ENCODE results near the gene NLRP10. TPM values are rescaled to one million over a fixed set of nuclear protein-coding genes. Genes with fewer than 3 reads are reported as not detected.
"Not testable (repeated sequence)": the region's sequence is repeated elsewhere in the genome, so short reads cannot be mapped to it uniquely, and the experiment has no call there.

Gene NLRP10
- total RNA-seq, 1 donor from 2014 or later, result not detected

DNA sequence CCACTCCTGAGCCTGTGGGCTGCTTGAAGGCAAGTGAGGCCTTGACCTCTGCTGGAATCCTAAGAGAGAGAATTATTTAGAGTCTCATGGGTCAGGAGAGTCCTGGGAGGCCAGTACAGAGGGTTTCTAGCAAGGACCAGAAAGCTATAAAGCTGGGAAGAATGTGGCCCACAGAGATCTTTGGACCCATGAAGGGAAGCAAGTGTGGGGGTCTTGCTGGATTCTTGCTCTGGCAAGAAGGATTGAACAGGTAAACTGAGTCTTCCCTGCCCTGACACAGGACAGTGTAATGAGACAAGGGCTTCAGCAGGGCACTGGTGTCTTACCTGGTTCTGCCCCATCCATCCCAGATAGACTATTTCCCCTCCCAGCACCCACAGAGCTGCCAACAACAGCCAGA is 40.3 kb upstream of the NLRP10 start:
- TF ChIP-seq, protein P1, sequence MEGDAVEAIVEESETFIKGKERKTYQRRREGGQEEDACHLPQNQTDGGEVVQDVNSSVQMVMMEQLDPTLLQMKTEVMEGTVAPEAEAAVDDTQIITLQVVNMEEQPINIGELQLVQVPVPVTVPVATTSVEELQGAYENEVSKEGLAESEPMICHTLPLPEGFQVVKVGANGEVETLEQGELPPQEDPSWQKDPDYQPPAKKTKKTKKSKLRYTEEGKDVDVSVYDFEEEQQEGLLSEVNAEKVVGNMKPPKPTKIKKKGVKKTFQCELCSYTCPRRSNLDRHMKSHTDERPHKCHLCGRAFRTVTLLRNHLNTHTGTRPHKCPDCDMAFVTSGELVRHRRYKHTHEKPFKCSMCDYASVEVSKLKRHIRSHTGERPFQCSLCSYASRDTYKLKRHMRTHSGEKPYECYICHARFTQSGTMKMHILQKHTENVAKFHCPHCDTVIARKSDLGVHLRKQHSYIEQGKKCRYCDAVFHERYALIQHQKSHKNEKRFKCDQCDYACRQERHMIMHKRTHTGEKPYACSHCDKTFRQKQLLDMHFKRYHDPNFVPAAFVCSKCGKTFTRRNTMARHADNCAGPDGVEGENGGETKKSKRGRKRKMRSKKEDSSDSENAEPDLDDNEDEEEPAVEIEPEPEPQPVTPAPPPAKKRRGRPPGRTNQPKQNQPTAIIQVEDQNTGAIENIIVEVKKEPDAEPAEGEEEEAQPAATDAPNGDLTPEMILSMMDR (conservative IDR thresholded peaks at IDR 0.05; ENCODE audit: low read depth, low read length), result no peak
- no peak for DNase-seq (ENCODE audit: low read depth)
- no peak overlapping the region for H3K4me3 ChIP-seq (ENCODE audit: low read depth, low read length)

GRCh38 chr11:8004008-8004407 is 38.8 kb upstream of the NLRP10 start:
- no peak for DNase-seq (ENCODE audit: low read depth)

GRCh38 chr11:8003187-8003586 is 37.9 kb upstream of the NLRP10 start:
- TF ChIP-seq, protein P1 (conservative IDR thresholded peaks at IDR 0.05; ENCODE audit: low read depth, low read length), result no peak

More at GRCh38 chr11:8004008-8004407, 38.8 kb upstream of the NLRP10 start:
- TF ChIP-seq, protein P1 (conservative IDR thresholded peaks at IDR 0.05; ENCODE audit: low read depth, low read length), result no peak
- no peak overlapping the region for H3K4me3 ChIP-seq (ENCODE audit: low read depth, low read length)

DNA sequence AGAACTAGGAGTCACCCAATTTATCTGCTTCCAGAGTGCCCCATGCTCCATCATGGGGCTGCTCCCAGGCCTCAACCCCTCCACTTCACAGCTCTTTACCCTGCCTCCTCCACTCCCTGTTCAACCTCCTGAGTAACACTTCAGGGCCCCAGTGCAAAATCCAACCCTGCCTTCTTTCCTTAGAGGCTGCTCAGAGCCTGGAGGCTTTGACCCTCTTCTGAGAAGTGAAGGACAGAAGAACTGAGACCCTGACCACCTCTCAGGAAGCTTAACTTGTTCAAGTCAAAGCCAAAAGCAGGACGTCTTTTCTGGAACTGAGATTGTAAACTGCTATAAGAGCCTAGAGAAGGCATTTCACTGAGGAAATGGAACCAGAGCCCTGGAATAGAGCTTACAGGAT is 37.4 kb upstream of the NLRP10 start:
- no peak overlapping the region for H3K4me3 ChIP-seq (ENCODE audit: low read depth, low read length)
- TF ChIP-seq, protein P1 (conservative IDR thresholded peaks at IDR 0.05; ENCODE audit: low read depth, low read length), result no peak
- no peak for DNase-seq (ENCODE audit: low read depth)

More at GRCh38 chr11:8003187-8003586, 37.9 kb upstream of the NLRP10 start:
- H3K4me3 ChIP-seq (ENCODE audit: low read depth, low read length), result no peak overlapping the region
- no peak for DNase-seq (ENCODE audit: low read depth)

DNA sequence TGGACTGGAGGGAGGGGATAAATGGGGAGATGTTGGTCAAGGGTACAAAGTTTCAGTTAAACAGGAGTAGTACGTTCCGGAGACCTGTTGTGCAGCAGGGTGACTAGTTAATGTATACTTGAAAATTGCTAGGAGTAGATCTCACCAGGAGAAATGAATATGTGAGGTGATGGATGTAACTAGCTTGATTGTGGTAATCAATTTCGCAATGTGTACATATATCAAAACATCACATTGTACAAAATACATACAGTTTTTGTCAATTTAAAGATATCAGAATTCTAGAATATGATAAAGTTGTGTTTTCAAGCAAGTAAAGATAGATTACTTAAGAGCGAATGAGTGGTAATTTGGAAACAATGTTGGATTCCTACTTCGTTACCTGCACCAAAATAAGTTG is 35.1 kb upstream of the NLRP10 start:
- TF ChIP-seq, protein P1 (conservative IDR thresholded peaks at IDR 0.05; ENCODE audit: low read depth, low read length), result no peak
- DNase-seq (ENCODE audit: low read depth), result no peak
- H3K4me3 ChIP-seq (ENCODE audit: low read depth, low read length), result no peak overlapping the region

GRCh38 chr11:7999795-8000194 is 34.5 kb upstream of the NLRP10 start:
- no peak overlapping the region for H3K4me3 ChIP-seq (ENCODE audit: low read depth, low read length)
- no peak for DNase-seq (ENCODE audit: low read depth)
- TF ChIP-seq, protein P1 (conservative IDR thresholded peaks at IDR 0.05; ENCODE audit: low read depth, low read length), result no peak

- DNase-seq (ENCODE audit: low read depth), result no peak
- H3K4me3 ChIP-seq (ENCODE audit: low read depth, low read length), result no peak overlapping the region
- TF ChIP-seq, protein P1 (conservative IDR thresholded peaks at IDR 0.05; ENCODE audit: low read depth, low read length), result no peak
Observed at GRCh38 chr11:7994581-7995278, 29.5 kb upstream of the NLRP10 start.

DNA sequence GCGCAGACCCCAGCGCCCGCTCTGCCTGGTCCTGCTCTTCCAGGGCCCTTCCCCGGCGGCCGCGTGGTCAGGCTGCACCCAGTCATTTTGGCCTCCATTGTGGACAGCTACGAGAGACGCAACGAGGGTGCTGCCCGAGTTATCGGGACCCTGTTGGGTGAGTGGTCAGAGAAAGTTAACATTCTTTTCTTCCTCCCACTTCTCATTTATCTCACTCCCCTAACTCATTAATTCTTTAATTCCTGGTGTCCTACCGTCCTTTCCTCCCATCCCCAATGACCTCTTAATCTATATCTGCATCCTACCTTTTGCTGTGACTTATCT is 22.3 kb upstream of the NLRP10 start:
- peak overlapping the region; percentile 95 for H3K4me3 ChIP-seq (ENCODE audit: low read depth, low read length)
- not testable (repeated sequence) for DNase-seq (ENCODE audit: low read depth)

All from epithelial cell of proximal tubule (primary cell).